PC-9 (cell line): ENCODE results near the gene XPA.

Source experiments
- CTCF ChIP-seq: fragments of 200-600 bp; sonication (generic); conservative IDR thresholded peaks from 2 replicates; pipeline ENCODE4 v1.6.1; 2017; ENCODE audit warnings: mixed run types, antibody characterized with exemption, mild to moderate bottlenecking, moderate library complexity
- EZH2 ChIP-seq: fragments of 200-600 bp; sonication (generic); IDR thresholded peaks from 2 replicates; pipeline ENCODE4 v1.8.0; 2017; ENCODE audit warnings: antibody characterized with exemption, low read depth

DNA sequence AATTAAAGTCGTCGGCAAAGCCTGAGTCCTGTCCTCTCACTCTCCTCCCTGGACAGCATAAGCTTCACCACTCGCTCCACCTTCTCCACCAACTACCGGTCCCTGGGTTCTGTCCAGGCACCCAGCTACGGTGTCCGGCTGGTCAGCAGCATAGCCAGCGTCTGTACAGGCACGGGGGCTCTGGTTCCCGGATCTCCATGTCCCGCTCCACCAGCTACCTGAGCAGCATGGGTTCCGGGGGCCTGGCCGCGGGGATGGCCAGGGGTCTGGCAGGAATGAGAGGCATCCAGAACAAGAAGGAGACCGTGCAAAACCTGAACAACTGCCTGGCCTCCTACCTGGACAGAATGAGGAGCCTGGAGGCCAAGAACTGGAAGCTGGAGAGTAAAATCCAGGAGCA, 1.7 kb upstream of the XPA start:
- TF ChIP-seq EZH2 (no peak), CTCF (no peak)
